ENCODE results near the gene LCN15.

DNA sequence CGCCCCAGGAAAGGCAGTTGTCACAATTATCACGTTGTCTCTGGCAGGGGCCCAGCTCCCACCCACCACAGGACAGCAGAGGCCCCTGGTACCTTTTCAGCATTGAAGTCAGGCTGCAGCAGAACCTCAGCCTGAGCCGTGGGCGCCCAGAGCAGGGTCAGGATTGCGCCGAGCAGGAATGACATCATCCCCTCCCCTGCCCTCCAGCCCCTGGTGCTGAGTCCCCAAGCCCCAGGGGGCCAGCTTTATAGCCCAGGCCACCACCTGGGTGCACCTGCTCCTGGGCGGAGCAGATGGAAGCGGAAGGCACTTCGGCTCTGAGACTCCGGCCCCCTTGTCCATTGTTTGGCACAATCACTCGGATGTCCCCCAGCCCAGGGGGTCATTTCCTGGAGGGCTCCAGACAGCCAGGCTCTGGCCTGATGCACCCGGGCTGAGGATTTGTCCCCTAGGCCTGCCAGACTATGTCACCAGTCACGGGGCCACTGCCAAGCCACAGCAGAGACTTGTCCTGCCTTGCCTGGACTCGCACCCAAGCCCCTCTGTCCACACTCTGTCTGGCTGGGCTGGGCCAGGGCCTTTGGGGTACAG lies at the start of gene LCN15:
- TF ChIP-seq, protein P1, sequence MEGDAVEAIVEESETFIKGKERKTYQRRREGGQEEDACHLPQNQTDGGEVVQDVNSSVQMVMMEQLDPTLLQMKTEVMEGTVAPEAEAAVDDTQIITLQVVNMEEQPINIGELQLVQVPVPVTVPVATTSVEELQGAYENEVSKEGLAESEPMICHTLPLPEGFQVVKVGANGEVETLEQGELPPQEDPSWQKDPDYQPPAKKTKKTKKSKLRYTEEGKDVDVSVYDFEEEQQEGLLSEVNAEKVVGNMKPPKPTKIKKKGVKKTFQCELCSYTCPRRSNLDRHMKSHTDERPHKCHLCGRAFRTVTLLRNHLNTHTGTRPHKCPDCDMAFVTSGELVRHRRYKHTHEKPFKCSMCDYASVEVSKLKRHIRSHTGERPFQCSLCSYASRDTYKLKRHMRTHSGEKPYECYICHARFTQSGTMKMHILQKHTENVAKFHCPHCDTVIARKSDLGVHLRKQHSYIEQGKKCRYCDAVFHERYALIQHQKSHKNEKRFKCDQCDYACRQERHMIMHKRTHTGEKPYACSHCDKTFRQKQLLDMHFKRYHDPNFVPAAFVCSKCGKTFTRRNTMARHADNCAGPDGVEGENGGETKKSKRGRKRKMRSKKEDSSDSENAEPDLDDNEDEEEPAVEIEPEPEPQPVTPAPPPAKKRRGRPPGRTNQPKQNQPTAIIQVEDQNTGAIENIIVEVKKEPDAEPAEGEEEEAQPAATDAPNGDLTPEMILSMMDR (IDR thresholded peaks at IDR 0.05) = no peak
- TF ChIP-seq POLR2AphosphoS5 (IDR thresholded peaks at IDR 0.05) (no peak), POLR2A (IDR thresholded peaks at IDR 0.05) (no peak)

Measured in stomach (tissue), 4 donors.